Measurements from ENCODE around the gene ZNRF4.

DNA sequence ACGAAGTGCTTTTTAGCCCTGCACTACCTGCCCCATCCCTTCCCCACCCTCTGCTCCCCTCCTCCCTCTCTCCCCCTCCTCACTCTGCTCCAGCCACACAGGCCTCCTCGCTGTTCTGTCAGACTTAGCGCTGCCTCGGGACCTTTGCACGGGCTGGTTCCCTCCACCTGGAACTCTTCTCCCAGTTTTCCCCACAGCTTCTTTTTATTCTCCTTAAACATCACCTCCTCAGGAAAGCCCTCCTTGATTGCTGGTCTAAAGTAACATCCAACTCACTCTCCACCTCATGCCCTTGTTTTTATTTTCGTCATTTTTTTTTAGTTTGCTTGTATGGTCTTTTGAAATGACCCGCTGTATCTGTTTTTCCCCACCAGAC, 19.6 kb upstream of the ZNRF4 start:
- TF ChIP-seq FOXA1 (IDR thresholded peaks at IDR 0.05) (no peak), FOXM1 (IDR thresholded peaks at IDR 0.05; ENCODE audit: borderline replicate concordance) (no peak), ELF4 (IDR thresholded peaks at IDR 0.05) (no peak), ZNF384 (IDR thresholded peaks at IDR 0.05) (no peak), SP1 (IDR thresholded peaks at IDR 0.05) (no peak), SUZ12 (IDR thresholded peaks at IDR 0.05) (no peak), CTBP1 (IDR thresholded peaks at IDR 0.05; ENCODE audit: borderline replicate concordance) (no peak), ARNT (IDR thresholded peaks at IDR 0.05) (no peak), TARDBP (IDR thresholded peaks at IDR 0.05) (no peak), LEF1 (IDR thresholded peaks at IDR 0.05; ENCODE audit: borderline replicate concordance) (no peak)

Measured in HEK293T (cell line).